Psoas muscle (tissue), 8 donors: Measurements from ENCODE around the gene PLSCR4. TPM values are rescaled to one million over a fixed set of nuclear protein-coding genes. Genes with fewer than 3 reads are reported as not detected.
A peak's percentile ranks its signal among the peaks of the same experiment; 100 is the strongest.

Source experiments
- ATAC-seq, 4 donors: fragments of 200-7000 bp; cut with Tn5 transposase; one replicate each; pipeline ENCODE4 v1.9.1; 2020; ENCODE audit warnings: moderate library complexity in 3 of 4, mild to moderate bottlenecking in 2 of 4
- DNase-seq, 2 donors: peaks; one replicate each; pipeline ENCODE4 v3.0.0-alpha.2; 2020
- H3K27ac ChIP-seq: fragments of 200-600 bp; one replicate; pipeline ENCODE4 v1.8.0; 2022
- H3K27me3 ChIP-seq, 3 donors: fragments of 200-600 bp in 1 of 3; one replicate each; pipeline versions ENCODE4 v1.6.1 to v1.8.0; 2013 to 2022; ENCODE audit warnings: low read length in 2 of 3, mild to moderate bottlenecking in 2 of 3, moderate library complexity in 1 of 3; ENCODE audit not compliant: insufficient read depth in 3 of 3
- H3K36me3 ChIP-seq, 2 donors: fragments of 200-600 bp in 1 of 2; one replicate each; pipeline versions ENCODE4 v1.6.1 to v1.8.0; 2013 to 2022; ENCODE audit warnings: low read depth in 1 of 2, mild to moderate bottlenecking in 1 of 2, moderate library complexity in 1 of 2; ENCODE audit not compliant: insufficient read depth in 1 of 2
- H3K4me1 ChIP-seq: fragments of 200-600 bp; one replicate; pipeline ENCODE4 v1.8.0; 2022
- H3K4me3 ChIP-seq: fragments of 200-600 bp; one replicate; pipeline ENCODE4 v1.8.0; 2022; ENCODE audit warnings: mild to moderate bottlenecking
- H3K9me3 ChIP-seq: fragments of 200-600 bp; one replicate; pipeline ENCODE4 v1.8.0; 2022
- CTCF ChIP-seq: fragments of 200-600 bp; IDR thresholded peaks from one replicate; pipeline ENCODE4 v1.8.0; 2022; ENCODE audit warnings: antibody characterized with exemption
- WGBS, 3 donors: extraction: QIAGEN DNeasy Blood & Tissue Kit; methylation state at CpG; one replicate each; pipeline versions ENCODE4 v1.1.6 to v1.1.7; 2013; 5-methylcytosine and 5-hydroxymethylcytosine counted together
- intact Hi-C, 2 donors: fragments of 100-400 bp; cut with DNase I; formaldehyde crosslinking; loops; one replicate each; pipeline versions ENCODE4 v1.11.0 to v1.14.2; 2022
- polyA plus RNA-seq, 3 donors: library from polyadenylated mRNA; stranded (reverse); fragments of 200-250 nt; gene quantifications; one replicate each; pipeline ENCODE4 v1.2.3, GENCODE V29; 2013
- total RNA-seq, 4 donors: library from RNA; stranded (reverse); fragmentation: NEBNext Ultra II Directional in 2 of 4; extraction: Animal tissue kit (Norgen Biotek cat#: 25700) in 2 of 4; gene quantifications; one replicate each; pipeline versions ENCODE4 v1.2.1 to v1.2.4, GENCODE V29; 2021 to 2023
- donor health status: healthy with polysubstance abuse.
- donor health status: DM: no; HTN: no; CAD: no; lungs with moderate emphysema.
- donor health status: Bipolar disorder and iron deficiency.
- donor health status: healthy.
- donor health status: DM: yes; HTN: yes; CAD: no.
- donor health status: DM: no; HTN: no; CAD: no.
- donor health status: DM: no; HTN: no; CAD: no.
- donor health status: DM: yes; HTN: yes; CAD: no.

The PLSCR4 gene
- total and polyA plus RNA-seq, 7 donors = 2.0 to 13.5 (median 3.6) TPM

DNA sequence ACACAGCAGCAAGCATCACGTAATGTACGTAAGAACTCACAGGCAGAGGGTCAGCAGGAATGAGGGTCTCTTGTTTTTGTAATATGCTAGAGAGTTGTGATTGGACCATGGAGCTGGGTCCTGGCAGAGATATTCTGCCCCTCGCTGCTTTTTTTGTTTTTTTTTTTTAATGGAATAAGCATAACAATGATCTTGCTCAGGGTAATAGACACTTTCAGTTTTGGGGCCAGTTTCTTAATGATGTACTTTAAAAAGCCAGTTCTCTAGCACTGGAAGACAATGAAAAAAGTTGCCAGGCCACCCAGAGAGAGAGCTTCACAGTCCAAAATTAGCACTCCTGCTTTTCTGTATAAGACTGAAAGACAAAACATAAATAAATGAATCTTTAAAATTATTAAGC, 29.0 kb upstream of the PLSCR4 start:
- Histone ChIP-seq H3K27me3 (no peaks in the 10 kb centered on the region), H3K9me3 (no peaks in the 10 kb centered on the region), H3K4me1 (no peaks in the 10 kb centered on the region), H3K36me3 (no peaks in the 10 kb centered on the region), H3K27ac (no peak overlapping the region), H3K4me3 (no peak overlapping the region)
- TF ChIP-seq CTCF = no peak
- no peak for DNase-seq
- intact Hi-C loops = no loop called here
- 66 to 67% (median 67%) methylated on average over 3 of the region's 3 CpGs for WGBS, 3 donors
- ATAC-seq = no peak

DNA sequence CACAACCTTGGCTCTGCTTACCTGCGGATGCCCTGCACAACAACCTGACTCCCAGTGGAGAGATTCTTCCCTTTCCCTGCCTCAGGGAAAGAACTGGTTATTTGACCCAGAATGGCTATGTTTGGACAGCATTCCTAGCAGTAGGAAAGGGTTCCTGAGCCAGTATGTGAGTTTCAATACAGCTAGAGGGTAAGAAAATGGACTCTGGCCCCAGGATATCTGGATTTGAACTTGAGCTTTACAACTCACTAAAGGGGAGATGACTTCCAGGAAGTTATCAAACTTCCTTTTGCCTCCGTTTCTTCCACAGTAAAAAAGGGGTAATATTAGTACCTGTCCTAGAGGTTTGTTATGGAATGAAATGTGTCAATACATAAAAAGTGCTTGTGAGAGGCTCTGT, 28.1 kb upstream of the PLSCR4 start:
- Histone ChIP-seq H3K4me1 (no peaks in the 10 kb centered on the region), H3K4me3 (no peak overlapping the region), H3K27ac (no peak overlapping the region), H3K36me3 (no peaks in the 10 kb centered on the region), H3K27me3 (no peaks in the 10 kb centered on the region), H3K9me3 (no peaks in the 10 kb centered on the region)
- intact Hi-C loops = no loop called here
- TF ChIP-seq CTCF = no peak
- DNase-seq (no peak), ATAC-seq (no peak)
- WGBS, 3 donors = 81 to 86% (median 86%) methylated on average over 2 of the region's 2 CpGs

DNA sequence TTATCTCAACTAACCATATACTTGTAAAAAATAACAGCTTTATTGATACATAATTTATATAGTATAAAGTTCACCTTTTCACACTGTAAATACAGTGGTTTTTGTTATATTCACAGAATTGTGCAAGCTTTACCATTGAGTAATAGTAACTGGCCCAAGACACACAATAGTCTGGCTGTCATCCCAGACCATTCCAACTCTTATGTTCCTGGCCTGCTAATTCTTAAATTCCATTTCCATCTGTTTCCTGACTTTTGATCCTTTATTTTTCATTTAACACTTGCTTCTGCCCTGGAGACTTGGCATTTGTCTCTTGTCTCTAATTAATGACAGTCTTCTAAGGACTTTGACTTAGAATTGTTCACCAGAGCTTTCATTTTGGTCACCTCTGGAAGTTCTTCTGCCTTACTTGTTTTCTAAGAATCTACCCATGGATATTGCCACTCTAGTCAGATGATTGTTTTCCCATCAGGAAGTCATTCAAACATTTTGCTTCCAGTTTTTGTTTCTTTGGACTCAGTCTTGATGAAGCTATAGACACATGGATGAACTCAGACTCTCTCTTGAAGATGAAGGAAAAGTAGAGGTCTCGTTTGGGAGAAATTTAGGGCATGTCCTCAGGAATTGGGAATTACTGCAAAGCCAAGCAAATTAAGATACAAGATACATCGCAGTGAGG, 27.2 kb upstream of the PLSCR4 start:
- intact Hi-C loops = no loop called here

DNA sequence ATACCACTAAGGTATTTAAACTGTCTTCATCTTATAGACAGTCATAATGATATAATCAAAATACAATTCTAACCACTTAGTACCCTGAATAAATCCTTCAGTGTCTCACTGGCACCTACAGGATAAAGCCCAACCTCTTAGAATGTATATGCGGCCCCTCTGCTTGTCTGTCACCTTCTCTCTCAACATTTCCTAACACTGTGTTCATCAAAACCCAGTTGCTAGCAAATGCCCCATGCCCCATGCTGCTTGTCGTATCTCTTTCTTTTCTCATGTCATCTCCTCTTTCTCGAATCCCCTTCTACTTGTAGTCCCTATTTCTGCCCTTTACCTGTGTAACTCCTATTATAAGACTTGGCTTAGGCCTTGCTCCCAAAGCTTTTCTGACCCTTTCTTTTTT, 24.6 kb upstream of the PLSCR4 start:
- Histone ChIP-seq H3K27ac (peak overlapping the region; percentile 47), H3K27me3 (no peaks in the 10 kb centered on the region), H3K4me1 (no peaks in the 10 kb centered on the region), H3K4me3 (no peak overlapping the region), H3K36me3 (no peaks in the 10 kb centered on the region), H3K9me3 (no peaks in the 10 kb centered on the region)
- DNase-seq = no peak
- ATAC-seq = no peak
- TF ChIP-seq CTCF = no peak
- intact Hi-C loops = no loop called here
- WGBS, 3 donors = 96 to 98% (median 97%) methylated on average over 3 of the region's 3 CpGs

More for the DNA sequence above, 27.2 kb upstream of the PLSCR4 start:
- Histone ChIP-seq H3K4me1 (no peaks in the 10 kb centered on the region), H3K9me3 (no peaks in the 10 kb centered on the region), H3K36me3 (no peaks in the 10 kb centered on the region), H3K4me3 (no peak overlapping the region), H3K27me3 (no peaks in the 10 kb centered on the region), H3K27ac (no peak overlapping the region)
- no peak for TF ChIP-seq CTCF
- ATAC-seq (peak in 2 of 4 donors; percentile 57 to 58), DNase-seq (no peak)
- WGBS, 3 donors = 68 to 80% (median 75%) methylated on average over 2 of the region's 2 CpGs

GRCh38 chr3:146274833-146275232, 23.9 kb upstream of the PLSCR4 start:
- no peak overlapping the region for H3K4me3 ChIP-seq
- no peaks in the 10 kb centered on the region for H3K9me3 ChIP-seq
- no peaks in the 10 kb centered on the region for H3K4me1 ChIP-seq
- ATAC-seq (no peak), DNase-seq (no peak)
- 8 to 26% (median 22%) methylated on average over 1 of the region's 1 CpG for WGBS, 3 donors
- H3K27ac ChIP-seq = peak overlapping the region; percentile 47
- no peaks in the 10 kb centered on the region for H3K27me3 ChIP-seq
- intact Hi-C loops = no loop called here
- TF ChIP-seq CTCF = no peak
- H3K36me3 ChIP-seq = no peaks in the 10 kb centered on the region
